Osteocyte (in vitro differentiated cells): ENCODE results near the gene CNOT1. TPM values are rescaled to one million over a fixed set of nuclear protein-coding genes. Genes with fewer than 3 reads are reported as not detected.

Experiments used
- DNase-seq: peaks from one replicate; pipeline ENCODE4 v3.0.0; 2021; ENCODE audit warnings: mixed read lengths; ENCODE audit not compliant: unreplicated experiment; ENCODE audit errors: extremely low spot score
- H3K27ac Mint-ChIP-seq: one replicate; pipeline ENCODE4 v1.8.0; 2021; ENCODE audit warnings: mild to moderate bottlenecking, mixed read lengths; ENCODE audit not compliant: unreplicated experiment
- H3K27me3 Mint-ChIP-seq: one replicate; pipeline ENCODE4 v1.8.0; 2021; ENCODE audit warnings: mixed read lengths; ENCODE audit not compliant: unreplicated experiment
- H3K36me3 Mint-ChIP-seq: one replicate; pipeline ENCODE4 v1.8.0; 2021; ENCODE audit warnings: mixed read lengths; ENCODE audit not compliant: unreplicated experiment
- H3K4me1 Mint-ChIP-seq: one replicate; pipeline ENCODE4 v1.8.0; 2021; ENCODE audit warnings: mixed read lengths; ENCODE audit not compliant: unreplicated experiment
- H3K4me3 Mint-ChIP-seq: one replicate; pipeline ENCODE4 v1.8.0; 2021; ENCODE audit warnings: mild to moderate bottlenecking, moderate library complexity, mixed read lengths; ENCODE audit not compliant: unreplicated experiment
- H3K9me3 Mint-ChIP-seq: one replicate; pipeline ENCODE4 v1.8.0; 2021; ENCODE audit warnings: mixed read lengths; ENCODE audit not compliant: unreplicated experiment
- CTCF ChIP-seq: fragments of 200-600 bp; sonication (generic); IDR thresholded peaks from 2 replicates; pipeline ENCODE4 v1.5.0; 2021; ENCODE audit warnings: antibody characterized with exemption, mild to moderate bottlenecking, moderate library complexity
- total RNA-seq: library from RNA; stranded (reverse); gene quantifications from 2 replicates; pipeline ENCODE4 v1.2.1, GENCODE V29; 2021

CNOT1 gene
- total RNA-seq, 1 donor from 2014 or later = 122 TPM

DNA sequence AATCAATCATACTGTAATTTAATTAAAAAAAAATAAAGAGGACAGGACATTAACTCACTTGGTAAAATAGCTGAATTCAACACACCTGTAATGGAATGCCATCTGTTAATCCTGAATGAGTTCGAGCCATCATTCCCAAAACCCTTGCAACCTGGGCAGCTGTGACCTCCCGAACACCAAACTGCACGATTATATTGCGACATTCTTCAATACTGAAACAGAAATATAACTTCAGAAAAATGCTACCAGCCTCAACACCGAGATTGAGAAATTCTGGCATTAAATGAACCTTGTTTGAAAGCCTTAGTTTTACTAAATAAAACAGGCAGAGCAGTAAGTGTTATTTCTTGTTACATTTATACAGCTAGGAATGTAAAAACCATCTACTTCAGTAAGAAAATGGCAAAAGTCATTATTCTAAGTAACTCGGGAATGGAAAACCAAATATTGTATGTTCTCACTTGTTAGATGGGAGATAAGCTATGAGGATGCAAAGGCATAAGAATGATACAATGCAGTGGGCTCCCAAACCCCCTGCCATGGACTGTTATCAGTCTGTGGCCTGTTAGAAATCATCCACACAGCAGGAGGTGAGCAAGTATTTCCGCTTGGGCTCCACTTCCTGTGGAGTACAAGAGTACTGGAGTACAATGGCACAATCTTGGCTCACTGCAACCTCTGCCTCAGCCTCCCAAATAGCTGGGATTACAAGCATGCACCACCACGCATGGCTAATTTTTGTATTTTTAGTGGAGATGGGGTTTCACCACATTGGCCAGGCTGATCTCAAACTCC, 46.5 kb downstream of the CNOT1 start:
- no peak for TF ChIP-seq CTCF
- peaks cover 69% of the 10 kb centered on the region for H3K36me3 Mint-ChIP-seq
- no peak overlapping the region for H3K27ac Mint-ChIP-seq
- no peaks in the 10 kb centered on the region for H3K4me1 Mint-ChIP-seq
- H3K4me3 Mint-ChIP-seq = no peak overlapping the region
- DNase-seq = no peak
- no peaks in the 10 kb centered on the region for H3K9me3 Mint-ChIP-seq
- H3K27me3 Mint-ChIP-seq = no peaks in the 10 kb centered on the region

DNA sequence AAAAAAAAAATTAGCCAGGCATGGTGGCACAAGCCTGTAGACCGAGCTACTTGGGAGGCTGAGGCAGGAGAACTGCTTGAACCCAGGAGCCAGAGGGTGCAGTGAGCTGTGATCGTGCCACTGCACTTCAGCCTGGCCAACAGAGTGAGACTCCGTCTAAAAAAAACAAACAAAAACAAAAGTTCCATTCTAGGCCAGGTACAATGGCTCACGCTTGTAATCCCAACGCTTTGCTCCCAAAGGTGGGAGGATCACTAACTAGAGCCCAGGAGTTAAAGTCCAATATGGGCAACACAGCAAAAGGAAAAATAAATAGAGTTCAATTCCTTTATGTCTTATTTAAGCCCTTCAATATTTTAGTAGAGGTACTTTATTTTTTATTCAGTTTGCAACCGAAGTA, 47.5 kb downstream of the CNOT1 start:
- Mint-ChIP-seq H3K27me3 (no peaks in the 10 kb centered on the region), H3K36me3 (peaks cover 74% of the 10 kb centered on the region), H3K27ac (no peak overlapping the region), H3K4me3 (no peak overlapping the region), H3K4me1 (no peaks in the 10 kb centered on the region), H3K9me3 (no peaks in the 10 kb centered on the region)
- TF ChIP-seq CTCF = no peak
- no peak for DNase-seq

DNA sequence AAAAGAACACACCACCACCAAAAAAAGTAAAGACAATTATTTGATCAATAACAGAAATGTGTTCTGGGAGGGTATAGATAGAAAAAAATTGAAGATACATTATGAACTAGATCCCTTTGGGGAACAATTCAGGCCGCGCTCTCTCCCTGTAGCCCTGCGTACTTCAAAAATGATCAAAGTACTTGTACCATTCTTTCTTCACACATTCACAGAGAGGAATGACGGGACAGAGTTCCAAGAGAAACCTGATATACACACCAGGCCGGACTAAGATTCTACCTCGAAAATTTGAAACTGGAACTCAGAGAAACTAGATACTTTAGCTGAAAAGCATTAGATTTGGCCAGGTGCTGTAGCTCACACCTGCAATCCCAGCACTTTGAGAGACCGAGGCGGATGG, 50.0 kb downstream of the CNOT1 start:
- Mint-ChIP-seq H3K27me3 (no peaks in the 10 kb centered on the region), H3K36me3 (peaks cover 71% of the 10 kb centered on the region), H3K27ac (no peak overlapping the region), H3K9me3 (no peaks in the 10 kb centered on the region), H3K4me3 (no peak overlapping the region), H3K4me1 (no peaks in the 10 kb centered on the region)
- TF ChIP-seq CTCF = no peak
- no peak for DNase-seq

DNA sequence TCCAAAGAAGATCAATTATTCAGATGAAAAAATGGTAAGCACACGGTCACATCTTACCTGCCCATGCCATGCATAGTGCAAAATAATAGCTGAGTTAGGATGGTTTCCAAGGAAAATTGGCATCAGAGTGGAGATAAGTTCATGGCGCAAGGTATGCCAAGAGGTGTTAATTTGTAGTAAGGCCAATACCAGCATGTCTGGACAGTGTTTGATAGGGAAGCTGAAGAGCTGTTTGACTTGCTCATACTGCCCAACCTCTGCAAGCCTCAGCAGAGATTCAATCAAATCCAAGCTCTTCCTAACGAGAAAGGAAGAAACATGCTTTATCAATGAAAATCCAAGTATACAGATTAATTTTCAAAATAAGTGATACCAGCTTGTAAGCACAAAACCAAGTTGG, 51.0 kb downstream of the CNOT1 start:
- TF ChIP-seq CTCF = no peak
- no peak for DNase-seq
- Mint-ChIP-seq H3K27me3 (no peaks in the 10 kb centered on the region), H3K4me1 (no peaks in the 10 kb centered on the region), H3K4me3 (no peak overlapping the region), H3K27ac (no peak overlapping the region), H3K36me3 (peaks cover 74% of the 10 kb centered on the region), H3K9me3 (no peaks in the 10 kb centered on the region)

- H3K36me3 Mint-ChIP-seq = peaks cover 72% of the 10 kb centered on the region
- TF ChIP-seq CTCF = no peak
- no peak overlapping the region for H3K4me3 Mint-ChIP-seq
- no peaks in the 10 kb centered on the region for H3K4me1 Mint-ChIP-seq
- no peaks in the 10 kb centered on the region for H3K27me3 Mint-ChIP-seq
- no peak overlapping the region for H3K27ac Mint-ChIP-seq
- no peaks in the 10 kb centered on the region for H3K9me3 Mint-ChIP-seq
- DNase-seq = no peak
Measured at GRCh38 chr16:58577141-58577540, 52.5 kb downstream of the CNOT1 start.
